HCT116 (cell line): ENCODE measurements around the gene LMBRD2. TPM values are rescaled to one million over a fixed set of nuclear protein-coding genes. Genes with fewer than 3 reads are reported as not detected.

Experiments used
- ATAC-seq: fragments of 200-7000 bp; cut with Tn5 transposase; 2 replicates; pipeline ENCODE4 v1.9.1; 2020; ENCODE audit warnings: mild to moderate bottlenecking, moderate library complexity
- BruUV-seq: library from RNA; stranded (reverse); fragments of 400-500 nt; replicated peaks from 2 replicates; lab custom pipeline; 2021; lab: Mats Ljungman, UMichigan
- CTCF ChIA-PET: fragments of 300-600 bp; sonication (Branson Sonifier 250); formaldehyde crosslinking; loops from one replicate; lab custom pipeline; 2021; ENCODE audit warnings: antibody characterized with exemption; lab: Charles Lee
- POLR2A ChIA-PET: fragments of 300-600, 350-600 bp; sonication (Branson Sonifier 250); formaldehyde crosslinking; loops from one replicate; lab custom pipeline; 2021; ENCODE audit warnings: antibody characterized with exemption; lab: Charles Lee
- RAD21 ChIA-PET, 2 experiments: fragments of 300-600 bp; sonication (Branson Sonifier 250); formaldehyde crosslinking; loops; one replicate each; lab custom pipeline; 2023; ENCODE audit warnings: low total read pairs in 2 of 2; ENCODE audit not compliant: uncharacterized antibody in 2 of 2, unreplicated experiment in 2 of 2, low non-redundant PET in 1 of 2; lab: Charles Lee
- DNase-seq: peaks from one replicate; pipeline ENCODE4 v3.0.0-alpha.2; 2010; ENCODE audit warnings: low read depth, low spot score
- H2AFZ ChIP-seq: fragments of 200-600 bp; shearing (Covaris generic), sonication (generic); 2 replicates; pipeline ENCODE4 v1.6.1; 2017; ENCODE audit warnings: low read depth, mixed run types, mixed read lengths, antibody characterized with exemption, low read length; ENCODE audit not compliant: poor library complexity, severe bottlenecking
- H3K27ac ChIP-seq: 2 replicates; pipeline ENCODE4 v1.5.1; 2012; ENCODE audit warnings: low read depth, low read length
- H3K27me3 ChIP-seq: fragments of 200-600 bp; sonication (generic); 2 replicates; pipeline ENCODE4 v1.6.1; 2016; ENCODE audit warnings: mixed run types, low read length, mixed read lengths; ENCODE audit not compliant: insufficient read depth
- H3K36me3 ChIP-seq, 2 experiments: fragments of 200-500 bp in 1 of 2; fragments of 200-600 bp in 1 of 2; sonication (Bioruptor generic) in 1 of 2; sonication (generic) in 1 of 2; 2 replicates each; pipeline versions ENCODE4 v1.5.1 to v1.6.1; 2014 to 2016; ENCODE audit warnings: low read length in 2 of 2, inconsistent platforms in 1 of 2, mixed read lengths in 1 of 2, mixed run types in 1 of 2; ENCODE audit not compliant: insufficient read depth in 2 of 2, control insufficient read depth in 1 of 2
- H3K4me1 ChIP-seq, 2 experiments: fragments of 200-600 bp in 1 of 2; sonication (generic) in 1 of 2; 2 replicates each; pipeline versions ENCODE4 v1.5.1 to v1.6.1; 2012 to 2017; ENCODE audit warnings: low read length in 2 of 2, inconsistent platforms in 1 of 2, mild to moderate bottlenecking in 1 of 2, mixed read lengths in 1 of 2, mixed run types in 1 of 2, moderate library complexity in 1 of 2; ENCODE audit not compliant: insufficient read depth in 2 of 2, control insufficient read depth in 1 of 2
- H3K4me2 ChIP-seq: fragments of 200-600 bp; sonication (generic); 2 replicates; pipeline ENCODE4 v1.6.1; 2017; ENCODE audit warnings: mixed run types, low read length, mixed read lengths
- H3K4me3 ChIP-seq, 2 experiments: fragments of 200-600 bp in 1 of 2; sonication (generic) in 1 of 2; replicated peaks in 1 of 2; 2 replicates each; pipeline ENCODE4 v1.5.1; 2011 to 2016; ENCODE audit warnings: low read length in 2 of 2, control low read depth in 1 of 2, low read depth in 1 of 2, mild to moderate bottlenecking in 1 of 2, mixed read lengths in 1 of 2, mixed run types in 1 of 2
- H3K79me2 ChIP-seq: fragments of 200-600 bp; sonication (generic); 2 replicates; pipeline ENCODE4 v1.6.1; 2017; ENCODE audit warnings: mild to moderate bottlenecking, mixed run types, low read length, moderate library complexity, mixed read lengths; ENCODE audit not compliant: insufficient read depth
- H3K9ac ChIP-seq: fragments of 200-600 bp; sonication (generic); 2 replicates; pipeline ENCODE4 v1.6.1; 2016; ENCODE audit warnings: low read length, mixed read lengths
- H3K9me2 ChIP-seq: fragments of 200-600 bp; sonication (generic), shearing (Covaris generic); 2 replicates; pipeline ENCODE4 v1.6.1; 2017; ENCODE audit warnings: mixed run types, mild to moderate bottlenecking, moderate library complexity; ENCODE audit not compliant: insufficient read depth
- H3K9me3 ChIP-seq, 2 experiments: fragments of 200-500 bp in 1 of 2; fragments of 200-600 bp in 1 of 2; sonication (Bioruptor generic) in 1 of 2; sonication (generic) in 1 of 2; 2 replicates each; pipeline ENCODE4 v1.6.1; 2014 to 2017; ENCODE audit warnings: low read length in 2 of 2, mixed read lengths in 2 of 2, inconsistent platforms in 1 of 2, low read depth in 1 of 2, mild to moderate bottlenecking in 1 of 2, mixed run types in 1 of 2, moderate library complexity in 1 of 2; ENCODE audit not compliant: control insufficient read depth in 1 of 2, insufficient read depth in 1 of 2
- H4K20me1 ChIP-seq: fragments of 200-600 bp; sonication (generic), shearing (Covaris generic); 2 replicates; pipeline ENCODE4 v1.6.1; 2017; ENCODE audit warnings: mixed run types, mild to moderate bottlenecking, moderate library complexity; ENCODE audit not compliant: insufficient read depth
- CEBPB ChIP-seq: IDR thresholded peaks from 2 replicates; pipeline ENCODE4 v1.6.1; 2012; ENCODE audit warnings: low read depth
- EGR1 ChIP-seq: IDR thresholded peaks from 2 replicates; pipeline ENCODE4 v1.6.1; 2012; ENCODE audit warnings: low read depth
- ELF1 ChIP-seq: IDR thresholded peaks from 2 replicates; pipeline ENCODE4 v1.6.1; 2012; ENCODE audit warnings: low read depth, borderline replicate concordance
- EZH2 ChIP-seq: fragments of 200-600 bp; sonication (generic); IDR thresholded peaks from 2 replicates; pipeline ENCODE4 v1.6.1; 2017; ENCODE audit warnings: antibody characterized with exemption, mixed run types
- EZH2phosphoT487 ChIP-seq: fragments of 200-600 bp; IDR thresholded peaks from 2 replicates; pipeline ENCODE4 v1.6.1; 2018; ENCODE audit warnings: antibody characterized with exemption, borderline replicate concordance
- FOSL1 ChIP-seq: IDR thresholded peaks from 2 replicates; pipeline ENCODE4 v1.6.1; 2012; ENCODE audit warnings: low read depth
- JUND ChIP-seq: IDR thresholded peaks from 2 replicates; pipeline ENCODE4 v1.6.1; 2012
- SIN3A ChIP-seq: IDR thresholded peaks from 2 replicates; pipeline ENCODE4 v1.6.1; 2012; ENCODE audit warnings: low read depth
- SP1 ChIP-seq: IDR thresholded peaks from 2 replicates; pipeline ENCODE4 v1.6.1; 2012; ENCODE audit warnings: low read depth
- SRF ChIP-seq: IDR thresholded peaks from 2 replicates; pipeline ENCODE4 v1.6.1; 2012; ENCODE audit warnings: low read depth
- YY1 ChIP-seq: IDR thresholded peaks from 2 replicates; pipeline ENCODE4 v1.6.1; 2011; ENCODE audit warnings: low read length, low read depth, moderate library complexity, mild to moderate bottlenecking; ENCODE audit not compliant: insufficient replicate concordance; ENCODE audit errors: extremely low read depth
- ZNF274 ChIP-seq: fragments of 200-500 bp; sonication (Bioruptor generic); IDR thresholded peaks from 2 replicates; pipeline ENCODE4 v1.6.1; 2014; ENCODE audit warnings: mild to moderate bottlenecking, low read depth, low read length, inconsistent platforms
- intact Hi-C: fragments of 100-400 bp; cut with micrococcal nuclease; formaldehyde crosslinking; loops from 2 replicates; pipeline ENCODE4 v1.10.0; 2022
- total RNA-seq: library from RNA; stranded (reverse); gene quantifications from one replicate; pipeline ENCODE4 v1.2.1, GENCODE V29; 2021; ENCODE audit not compliant: unreplicated experiment
- TF ChIP-seq, protein P1 (sequence below): IDR thresholded peaks from 2 replicates; pipeline ENCODE4 v1.6.1; 2012
- TF ChIP-seq, protein P2 (sequence below), 3 experiments: fragments of 200-600 bp in 1 of 3; sonication (generic) in 1 of 3; IDR thresholded peaks in 2 of 3; conservative IDR thresholded peaks in 1 of 3; 2 replicates each; pipeline ENCODE4 v1.5.1; 2012 to 2017; ENCODE audit warnings: low read depth in 2 of 3, low read length in 2 of 3, antibody characterized with exemption in 1 of 3, borderline replicate concordance in 1 of 3, control low read depth in 1 of 3, mild to moderate bottlenecking in 1 of 3, mixed read lengths in 1 of 3, mixed run types in 1 of 3, moderate library complexity in 1 of 3; ENCODE audit not compliant: insufficient read depth in 1 of 3
- TF ChIP-seq, protein P3 (sequence below): IDR thresholded peaks from 2 replicates; pipeline ENCODE4 v1.6.1; 2011; ENCODE audit warnings: mild to moderate bottlenecking, low read length, moderate library complexity; ENCODE audit not compliant: insufficient replicate concordance; ENCODE audit errors: extremely low read depth
- TF ChIP-seq, protein P4 (sequence below): IDR thresholded peaks from 2 replicates; pipeline ENCODE4 v1.6.1; 2012

The LMBRD2 gene
- total RNA-seq, 1 experiment from 2014 or later, result 1.1 TPM

DNA sequence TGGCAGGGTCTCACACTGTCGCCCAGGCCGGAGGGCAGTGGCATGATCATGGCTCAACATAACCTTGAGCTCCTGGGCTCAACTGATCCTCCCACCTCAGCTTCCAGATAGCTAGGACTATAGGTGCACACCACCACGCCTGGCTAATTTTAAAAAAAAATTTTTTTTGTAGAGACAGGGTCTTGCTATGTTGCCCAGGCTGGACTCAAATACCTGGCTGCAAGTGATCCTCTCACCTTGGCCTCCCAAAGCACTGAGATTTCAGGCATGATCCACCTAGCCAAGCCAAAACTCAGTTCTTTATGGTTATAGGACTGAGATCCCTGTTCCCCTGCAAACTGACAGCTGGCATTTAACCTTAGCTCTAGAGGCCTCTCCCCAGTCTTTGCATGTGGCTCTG, 5.3 kb downstream of the LMBRD2 start:
- Histone ChIP-seq H3K27me3 (no peaks in the 10 kb centered on the region), H3K4me3 (no peak overlapping the region), H3K9me2 (no peaks in the 10 kb centered on the region), H3K27ac (no peak overlapping the region), H3K9me3 (no peaks in the 10 kb centered on the region), H3K9ac (no peak overlapping the region), H3K79me2 (no peaks in the 10 kb centered on the region), H3K4me2 (no peak overlapping the region), H2AFZ (no peak overlapping the region), H3K4me1 (peaks cover 3 to 6% of the 10 kb centered on the region in 2 experiments; a peak in 2 of 4 replicates), H3K36me3 (no peaks in the 10 kb centered on the region), H4K20me1 (no peaks in the 10 kb centered on the region)
- ChIA-PET POLR2A (no interaction called here), RAD21 (no interaction called here), CTCF (no interaction called here)
- no peak for DNase-seq
- BruUV-seq, result no TSS peak
- intact Hi-C loops, result no loop called here
- TF ChIP-seq JUND (no peak), FOSL1 (no peak), EZH2phosphoT487 (no peak), SRF (no peak), ZNF274 (no peak), YY1 (no peak), ELF1 (no peak), EGR1 (no peak), EZH2 (no peak), SP1 (no peak), CEBPB (no peak), SIN3A (no peak)
- TF ChIP-seq, protein P1, sequence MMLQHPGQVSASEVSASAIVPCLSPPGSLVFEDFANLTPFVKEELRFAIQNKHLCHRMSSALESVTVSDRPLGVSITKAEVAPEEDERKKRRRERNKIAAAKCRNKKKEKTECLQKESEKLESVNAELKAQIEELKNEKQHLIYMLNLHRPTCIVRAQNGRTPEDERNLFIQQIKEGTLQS, result no peak
- TF ChIP-seq, protein P2, sequence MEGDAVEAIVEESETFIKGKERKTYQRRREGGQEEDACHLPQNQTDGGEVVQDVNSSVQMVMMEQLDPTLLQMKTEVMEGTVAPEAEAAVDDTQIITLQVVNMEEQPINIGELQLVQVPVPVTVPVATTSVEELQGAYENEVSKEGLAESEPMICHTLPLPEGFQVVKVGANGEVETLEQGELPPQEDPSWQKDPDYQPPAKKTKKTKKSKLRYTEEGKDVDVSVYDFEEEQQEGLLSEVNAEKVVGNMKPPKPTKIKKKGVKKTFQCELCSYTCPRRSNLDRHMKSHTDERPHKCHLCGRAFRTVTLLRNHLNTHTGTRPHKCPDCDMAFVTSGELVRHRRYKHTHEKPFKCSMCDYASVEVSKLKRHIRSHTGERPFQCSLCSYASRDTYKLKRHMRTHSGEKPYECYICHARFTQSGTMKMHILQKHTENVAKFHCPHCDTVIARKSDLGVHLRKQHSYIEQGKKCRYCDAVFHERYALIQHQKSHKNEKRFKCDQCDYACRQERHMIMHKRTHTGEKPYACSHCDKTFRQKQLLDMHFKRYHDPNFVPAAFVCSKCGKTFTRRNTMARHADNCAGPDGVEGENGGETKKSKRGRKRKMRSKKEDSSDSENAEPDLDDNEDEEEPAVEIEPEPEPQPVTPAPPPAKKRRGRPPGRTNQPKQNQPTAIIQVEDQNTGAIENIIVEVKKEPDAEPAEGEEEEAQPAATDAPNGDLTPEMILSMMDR (IDR thresholded peaks at IDR 0.05 in 2 of 3, conservative IDR thresholded peaks at IDR 0.05 in 1 of 3; ENCODE audit: borderline replicate concordance in 1 of 3, insufficient read depth in 1 of 3, low read depth in 2 of 3, low read length in 2 of 3), result no peak
- TF ChIP-seq, protein P3, sequence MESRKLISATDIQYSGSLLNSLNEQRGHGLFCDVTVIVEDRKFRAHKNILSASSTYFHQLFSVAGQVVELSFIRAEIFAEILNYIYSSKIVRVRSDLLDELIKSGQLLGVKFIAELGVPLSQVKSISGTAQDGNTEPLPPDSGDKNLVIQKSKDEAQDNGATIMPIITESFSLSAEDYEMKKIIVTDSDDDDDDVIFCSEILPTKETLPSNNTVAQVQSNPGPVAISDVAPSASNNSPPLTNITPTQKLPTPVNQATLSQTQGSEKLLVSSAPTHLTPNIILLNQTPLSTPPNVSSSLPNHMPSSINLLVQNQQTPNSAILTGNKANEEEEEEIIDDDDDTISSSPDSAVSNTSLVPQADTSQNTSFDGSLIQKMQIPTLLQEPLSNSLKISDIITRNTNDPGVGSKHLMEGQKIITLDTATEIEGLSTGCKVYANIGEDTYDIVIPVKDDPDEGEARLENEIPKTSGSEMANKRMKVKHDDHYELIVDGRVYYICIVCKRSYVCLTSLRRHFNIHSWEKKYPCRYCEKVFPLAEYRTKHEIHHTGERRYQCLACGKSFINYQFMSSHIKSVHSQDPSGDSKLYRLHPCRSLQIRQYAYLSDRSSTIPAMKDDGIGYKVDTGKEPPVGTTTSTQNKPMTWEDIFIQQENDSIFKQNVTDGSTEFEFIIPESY, result no peak
- TF ChIP-seq, protein P4, sequence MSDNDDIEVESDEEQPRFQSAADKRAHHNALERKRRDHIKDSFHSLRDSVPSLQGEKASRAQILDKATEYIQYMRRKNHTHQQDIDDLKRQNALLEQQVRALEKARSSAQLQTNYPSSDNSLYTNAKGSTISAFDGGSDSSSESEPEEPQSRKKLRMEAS, result no peak
- ATAC-seq, result no peak
